HG02623 (cell line): ENCODE results near the gene ACSM5.

ENCODE experiments used
- ATAC-seq: cut with Tn5 transposase; IDR thresholded peaks from one replicate; pipeline ENCODE4 v1.9.1; 2021; ENCODE audit warnings: moderate library complexity; ENCODE audit not compliant: unreplicated experiment

The ACSM5 gene, protein sequence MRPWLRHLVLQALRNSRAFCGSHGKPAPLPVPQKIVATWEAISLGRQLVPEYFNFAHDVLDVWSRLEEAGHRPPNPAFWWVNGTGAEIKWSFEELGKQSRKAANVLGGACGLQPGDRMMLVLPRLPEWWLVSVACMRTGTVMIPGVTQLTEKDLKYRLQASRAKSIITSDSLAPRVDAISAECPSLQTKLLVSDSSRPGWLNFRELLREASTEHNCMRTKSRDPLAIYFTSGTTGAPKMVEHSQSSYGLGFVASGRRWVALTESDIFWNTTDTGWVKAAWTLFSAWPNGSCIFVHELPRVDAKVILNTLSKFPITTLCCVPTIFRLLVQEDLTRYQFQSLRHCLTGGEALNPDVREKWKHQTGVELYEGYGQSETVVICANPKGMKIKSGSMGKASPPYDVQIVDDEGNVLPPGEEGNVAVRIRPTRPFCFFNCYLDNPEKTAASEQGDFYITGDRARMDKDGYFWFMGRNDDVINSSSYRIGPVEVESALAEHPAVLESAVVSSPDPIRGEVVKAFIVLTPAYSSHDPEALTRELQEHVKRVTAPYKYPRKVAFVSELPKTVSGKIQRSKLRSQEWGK

DNA sequence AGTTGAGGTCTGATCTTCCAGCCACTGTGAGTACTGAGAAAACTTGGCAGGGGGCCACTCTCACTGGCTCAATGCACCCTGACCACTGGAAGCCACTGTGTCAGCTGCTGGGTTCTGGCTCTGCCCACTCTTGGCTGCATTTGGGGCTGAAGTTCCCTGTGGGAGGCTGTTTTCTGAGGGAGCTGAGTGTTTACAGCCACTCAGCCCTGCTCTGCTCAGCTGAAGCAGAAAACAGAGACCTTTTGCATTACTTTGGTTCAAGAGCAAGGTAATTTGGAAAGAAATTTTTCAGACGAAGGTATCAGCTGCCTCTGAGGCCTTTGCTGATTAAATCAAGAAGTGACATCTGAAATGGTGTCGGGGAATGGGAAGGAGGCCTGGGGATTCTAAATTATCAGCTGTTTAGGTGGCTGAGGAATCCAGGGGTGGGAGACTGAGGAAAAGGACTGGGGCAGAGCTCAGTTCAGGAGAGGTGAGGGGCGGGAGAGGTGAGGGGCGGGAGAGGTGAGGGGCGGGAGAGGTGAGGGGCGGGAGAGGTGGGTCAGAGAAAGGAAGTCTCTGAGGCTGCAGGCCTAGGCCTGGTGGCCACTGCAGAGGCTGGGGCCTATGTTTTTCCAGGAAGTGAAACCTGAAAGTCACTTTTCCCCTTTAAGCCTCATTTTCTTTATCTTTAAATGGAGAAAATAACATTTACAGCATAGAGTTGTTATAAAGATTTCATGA is at the start of gene ACSM5:
Gene ACSM5 (plus strand): TSS at position 137 of the 723 bp plus-strand sequence. CDS start 1,951 bp downstream, outside the sequence.
- no peak for ATAC-seq

GRCh38 chr16:20359997-20360396 is 49.3 kb upstream of the ACSM5 start:
- no peak for ATAC-seq

- no peak for ATAC-seq
Measured at GRCh38 chr16:20363191-20363590, 46.1 kb upstream of the ACSM5 start.

GRCh38 chr16:20364051-20364450 is 45.3 kb upstream of the ACSM5 start:
- no peak for ATAC-seq

GRCh38 chr16:20369452-20370054 is 39.8 kb upstream of the ACSM5 start:
- no peak for ATAC-seq

DNA sequence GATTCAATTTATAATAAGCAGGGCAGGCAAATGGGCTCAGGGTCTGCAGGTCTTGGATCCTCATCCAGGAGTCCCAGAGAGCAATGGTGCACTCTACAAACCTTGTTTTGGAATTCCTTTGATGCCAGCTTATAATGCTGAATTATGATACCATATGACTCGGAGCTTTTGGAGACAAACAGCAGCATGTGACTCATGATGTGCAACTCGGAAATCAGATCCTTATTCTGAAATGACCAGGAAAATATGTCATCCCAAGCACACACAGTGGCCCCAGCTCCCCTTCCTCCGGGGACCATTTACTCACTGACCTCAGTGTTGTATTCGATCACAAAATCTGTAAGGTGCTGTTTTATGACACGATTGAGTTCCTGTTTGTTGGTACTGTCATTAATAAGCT is 36.6 kb upstream of the ACSM5 start:
- ATAC-seq, result no peak

DNA sequence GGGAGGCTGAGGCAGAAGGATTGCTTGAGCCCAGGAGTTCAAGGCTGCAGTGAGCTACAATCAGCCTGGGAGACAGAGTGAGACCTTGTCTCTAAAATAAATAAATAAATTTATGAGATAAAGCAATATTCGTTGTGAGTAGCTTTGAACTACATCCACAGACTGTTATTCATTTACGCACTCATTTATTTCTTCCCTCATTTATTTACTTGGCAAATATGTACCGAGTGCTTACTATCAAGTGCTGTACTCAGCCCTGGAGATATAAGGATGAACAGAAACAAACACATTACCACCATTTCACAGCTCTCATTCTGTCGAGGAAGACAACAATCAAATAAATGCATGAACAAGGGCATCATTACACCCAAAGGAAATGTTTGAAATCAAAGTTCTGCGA is 32.2 kb upstream of the ACSM5 start:
- no peak for ATAC-seq

- ATAC-seq, result no peak
Measured at GRCh38 chr16:20380782-20381181, 28.6 kb upstream of the ACSM5 start.

GRCh38 chr16:20382202-20382948 is 27.0 kb upstream of the ACSM5 start:
- ATAC-seq, result no peak

DNA sequence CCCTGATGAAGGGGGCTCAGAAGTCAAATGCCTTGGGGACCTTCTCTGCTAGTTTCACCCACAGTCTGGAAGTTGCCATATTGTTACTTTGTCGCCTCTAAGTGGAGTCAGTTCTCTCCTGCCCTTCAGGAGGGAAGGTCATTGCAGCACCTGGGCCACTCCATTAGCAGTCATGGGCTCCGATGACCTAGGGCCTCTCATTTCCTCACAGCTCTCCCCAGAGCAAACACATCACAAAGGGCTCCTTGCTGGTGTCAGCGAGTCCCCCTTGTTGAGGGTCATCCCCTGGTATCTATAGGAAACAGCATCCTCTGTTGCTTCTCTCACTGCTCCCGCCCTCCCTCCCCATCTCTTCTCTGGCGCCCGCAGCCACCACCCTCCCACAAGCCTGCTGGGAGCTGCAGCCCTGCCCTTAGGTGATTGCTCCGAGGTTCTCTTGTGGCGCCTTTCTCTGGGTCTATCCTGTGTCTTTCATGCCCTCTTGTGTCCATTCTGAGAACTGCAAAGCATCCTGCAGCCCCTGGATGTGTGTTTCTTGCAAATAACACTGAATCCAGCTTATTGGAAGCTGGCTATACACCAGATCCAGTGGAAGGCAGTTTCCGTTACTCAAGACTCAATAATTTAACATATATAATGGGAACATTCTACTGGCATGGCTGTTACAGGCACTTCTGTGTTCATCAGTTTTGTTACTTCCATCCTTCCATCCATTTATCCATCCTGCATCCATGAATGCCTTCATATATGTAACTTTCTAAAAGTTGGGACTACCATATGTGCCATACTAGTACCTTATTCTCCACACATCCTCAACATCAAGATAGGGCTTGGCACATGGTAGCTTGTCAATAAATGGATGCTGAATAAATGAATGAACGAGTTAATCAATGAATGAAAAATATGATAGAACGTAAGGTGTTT is 26.0 kb upstream of the ACSM5 start:
- no peak for ATAC-seq

- no peak for ATAC-seq
Measured at GRCh38 chr16:20385844-20386832, 23.2 kb upstream of the ACSM5 start.

DNA sequence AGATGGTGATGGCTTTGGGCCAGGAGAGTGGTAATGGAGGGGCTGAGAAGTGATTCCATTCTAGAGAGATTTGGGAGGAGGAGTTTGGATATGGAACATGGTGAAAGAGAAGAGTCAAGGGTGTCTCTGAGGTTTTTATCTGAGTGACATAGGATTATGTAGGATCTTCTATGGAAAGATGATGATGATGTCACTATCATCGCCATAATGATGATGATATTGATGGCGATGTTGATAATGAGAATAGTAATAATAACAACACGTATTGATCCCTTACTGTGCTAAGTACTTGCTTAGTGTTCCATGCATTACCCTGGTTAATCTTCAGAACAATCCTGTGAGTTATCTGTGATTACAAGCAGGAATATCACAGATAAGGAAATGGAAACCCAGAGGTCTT is 21.4 kb upstream of the ACSM5 start:
- ATAC-seq, result no peak

DNA sequence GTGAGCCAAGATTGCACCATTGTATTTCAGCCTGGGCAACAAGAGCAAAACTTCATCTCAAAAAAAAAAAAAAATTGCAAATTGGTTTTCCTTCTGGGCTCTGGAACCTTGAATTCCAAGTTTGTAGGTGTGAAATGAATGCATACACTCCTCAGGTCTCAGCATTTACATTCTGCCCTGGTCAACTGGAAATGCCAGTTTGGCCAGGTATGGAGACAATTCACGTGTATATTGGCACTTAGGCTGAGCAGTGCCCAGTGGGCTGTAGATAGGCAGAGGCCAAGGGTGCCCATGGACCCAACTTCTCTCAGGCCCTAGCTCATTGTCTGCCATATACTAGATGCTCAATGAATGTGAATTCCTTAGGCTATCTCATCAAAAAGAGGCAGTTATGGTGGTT is 20.5 kb upstream of the ACSM5 start:
- ATAC-seq, result no peak

DNA sequence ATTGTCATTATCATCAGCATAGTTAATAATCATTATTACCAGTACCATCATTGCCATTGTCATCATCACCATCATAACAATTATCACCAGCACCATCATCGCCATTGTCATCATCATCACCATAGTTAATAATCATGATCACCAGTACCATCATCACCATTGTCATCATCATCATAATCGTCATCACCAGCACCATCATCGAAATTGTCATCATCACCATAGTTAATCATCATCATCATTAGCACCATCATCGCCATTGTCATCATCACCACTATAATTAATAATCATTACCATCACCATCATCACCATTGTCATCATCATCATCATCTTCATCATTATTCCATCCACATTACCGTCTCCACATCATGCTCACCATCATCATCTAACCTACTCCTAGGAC is 18.3 kb upstream of the ACSM5 start:
- ATAC-seq, result no peak

DNA sequence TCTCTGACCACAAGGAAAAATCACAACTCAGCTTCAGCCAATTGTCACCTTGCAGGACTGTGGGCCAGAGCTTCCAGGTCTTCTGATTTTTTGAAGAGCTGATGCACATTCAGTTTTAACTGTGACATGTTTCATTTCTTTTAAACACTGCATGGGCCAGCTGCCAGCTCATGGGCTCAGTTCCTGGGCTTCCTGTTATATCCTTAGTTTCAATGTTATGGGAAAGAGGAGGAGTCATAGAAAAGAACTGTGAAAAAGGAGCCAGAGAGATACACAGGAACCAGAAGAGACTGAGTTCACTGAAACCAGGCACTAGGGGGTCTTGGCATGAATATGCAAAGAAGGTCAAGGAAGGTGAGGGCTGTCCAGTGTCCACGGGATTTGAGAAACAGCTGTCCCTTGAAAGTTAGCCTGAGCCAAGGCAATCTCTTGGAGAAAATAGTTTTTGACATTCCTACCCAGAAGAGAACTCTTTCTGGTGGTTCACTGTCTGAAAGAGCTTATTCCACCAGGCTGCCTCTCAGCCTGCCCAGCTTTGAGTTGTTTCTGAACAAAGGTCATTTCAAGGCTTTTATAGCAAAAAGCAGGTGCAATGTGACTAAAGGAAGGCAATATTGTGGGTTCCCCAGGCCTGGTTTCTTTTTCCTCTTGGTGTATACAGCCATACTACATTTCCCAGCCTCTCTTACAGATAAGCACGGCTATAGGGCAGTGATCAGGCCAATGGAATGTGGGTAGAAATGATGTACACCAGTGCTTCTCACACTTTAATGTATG is 15.3 kb upstream of the ACSM5 start:
- ATAC-seq, result no peak

GRCh38 chr16:20395946-20396345 is 13.4 kb upstream of the ACSM5 start:
- no peak for ATAC-seq

DNA sequence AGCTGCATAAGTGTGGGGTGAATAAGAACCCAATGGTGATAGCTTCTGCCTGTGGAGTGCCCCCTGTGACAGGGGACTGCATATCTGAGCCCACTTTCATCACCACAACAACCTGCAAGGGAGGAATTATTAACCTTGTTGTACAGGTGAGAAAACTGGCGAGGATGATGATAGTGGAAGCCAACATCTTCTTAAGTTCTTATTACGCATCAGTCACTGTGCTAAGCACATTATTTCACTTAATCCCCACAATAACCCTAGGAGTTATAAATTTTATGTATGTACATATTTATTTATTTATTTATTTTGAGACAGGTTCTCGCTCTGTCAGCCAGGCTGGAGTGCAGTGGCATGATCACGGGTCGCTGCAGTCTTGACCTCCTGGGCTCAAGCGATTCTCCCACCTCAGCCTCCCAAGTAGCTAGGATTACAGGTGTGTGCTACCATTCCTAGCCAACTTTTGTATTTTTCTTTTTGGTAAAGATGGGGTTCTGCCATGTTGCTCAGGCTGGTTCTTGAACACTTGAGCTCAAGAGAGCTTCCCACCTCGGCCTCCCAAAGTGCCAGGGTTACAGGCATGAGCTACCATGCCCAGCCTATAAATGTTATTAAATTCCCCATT is 12.4 kb upstream of the ACSM5 start:
- no peak for ATAC-seq
